Endometrial microvascular endothelial cells (primary cell): ENCODE data around the gene GATB. TPM values are rescaled to one million over a fixed set of nuclear protein-coding genes. Genes with fewer than 3 reads are reported as not detected.

ENCODE experiments used
- in situ Hi-C: cut with HindIII; loops from 2 replicates; pipeline ENCODE4 v1.10.0; 2017; ENCODE audit warnings: low sequenced_read_pairs, low pct_unique_long_range_greater_than_20kb; ENCODE audit errors: inconsistent ontology term
- total RNA-seq: library from RNA; depleted of rRNA; stranded (reverse); fragments of >200 nt; gene quantifications from one replicate; pipeline ENCODE4 v1.2.3, GENCODE V29; 2015; ENCODE audit errors: inconsistent ontology term

GATB gene
- total RNA-seq, 1 donor from 2014 or later: 26.1 TPM

- in situ Hi-C loops: no loop called here
Observed at GRCh38 chr4:151688003-151688784, 72.6 kb downstream of the GATB start.

GRCh38 chr4:151687021-151687640 lies 73.7 kb downstream of the GATB start:
- in situ Hi-C loops: no loop called here

- in situ Hi-C loops: no loop called here
Observed at GRCh38 chr4:151685303-151685702, 75.5 kb downstream of the GATB start.

GRCh38 chr4:151681085-151681484 lies 79.7 kb downstream of the GATB start:
- in situ Hi-C loops: no loop called here

GRCh38 chr4:151679231-151679630 lies 81.6 kb downstream of the GATB start:
- in situ Hi-C loops: no loop called here

- in situ Hi-C loops: no loop called here
Observed at GRCh38 chr4:151678048-151678872, 82.5 kb downstream of the GATB start.

GRCh38 chr4:151677193-151677592 lies 83.6 kb downstream of the GATB start:
- in situ Hi-C loops: no loop called here

- in situ Hi-C loops: no loop called here
Observed at GRCh38 chr4:151676301-151676700, 84.5 kb downstream of the GATB start.

GRCh38 chr4:151675411-151675971 lies 85.3 kb downstream of the GATB start:
- in situ Hi-C loops: no loop called here

- in situ Hi-C loops: no loop called here
Observed at GRCh38 chr4:151674804-151675391, 85.9 kb downstream of the GATB start.

- in situ Hi-C loops: no loop called here
Observed at GRCh38 chr4:151673908-151674520, 86.8 kb downstream of the GATB start.

- in situ Hi-C loops: no loop called here
Observed at GRCh38 chr4:151672996-151673395, 87.8 kb downstream of the GATB start.

- in situ Hi-C loops: no loop called here
Observed at GRCh38 chr4:151671541-151672059, 89.2 kb downstream of the GATB start.

- in situ Hi-C loops: no loop called here
Observed at GRCh38 chr4:151670843-151671242, 90.0 kb downstream of the GATB start.

GRCh38 chr4:151669990-151670389 lies 90.8 kb downstream of the GATB start:
- in situ Hi-C loops: no loop called here

- in situ Hi-C loops: no loop called here
Observed at GRCh38 chr4:151668689-151669402, 92.0 kb downstream of the GATB start.

GRCh38 chr4:151667666-151668065 lies 93.1 kb downstream of the GATB start:
- in situ Hi-C loops: no loop called here

GRCh38 chr4:151667048-151667447 lies 93.8 kb downstream of the GATB start:
- in situ Hi-C loops: no loop called here
